T1000 (cell line): ENCODE measurements around the gene ASB7.

Source experiments
- DNase-seq: peaks from one replicate; lab custom pipeline; 2025; ENCODE audit warnings: mixed read lengths; lab: John Stamatoyannopoulos, UW

The ASB7 gene

DNA sequence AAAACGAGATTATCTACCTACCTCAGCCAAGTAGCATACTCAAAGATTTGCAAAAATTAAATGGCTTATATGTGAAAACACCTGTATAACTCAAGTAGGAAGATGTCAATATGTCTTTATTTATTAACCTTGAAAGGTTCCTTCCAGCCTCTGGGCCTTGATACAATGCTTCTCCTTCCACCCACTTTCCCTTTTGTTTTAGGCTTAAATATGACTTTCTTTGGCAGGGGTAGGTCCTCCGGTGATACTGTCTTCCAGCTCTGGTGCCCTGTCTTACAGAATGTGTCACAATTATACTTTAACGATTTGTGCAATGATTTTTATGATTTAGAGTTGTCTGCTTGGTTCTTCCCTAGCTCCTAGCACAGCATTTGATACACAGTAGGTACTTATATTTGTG lies 4.5 kb upstream of the ASB7 start:
- DNase-seq = no peak

DNA sequence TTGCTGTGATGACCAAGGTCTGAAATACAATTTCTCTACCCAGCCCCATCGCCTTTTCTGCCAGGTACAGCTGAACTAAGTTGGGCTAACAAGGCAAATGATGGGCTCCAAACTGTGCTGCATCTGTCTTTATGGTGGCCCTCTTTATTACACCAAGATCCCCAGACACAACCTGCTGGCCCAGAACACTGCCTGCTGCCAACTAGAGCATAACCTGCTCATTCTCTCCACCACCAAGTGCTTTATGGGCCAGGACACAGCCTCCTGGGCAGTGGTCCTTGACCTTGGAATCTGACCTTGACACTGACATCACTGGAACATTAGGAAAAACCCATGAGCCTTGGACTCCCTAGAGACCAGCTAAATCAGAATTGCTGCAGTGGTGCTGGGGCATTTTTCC lies 3.7 kb upstream of the ASB7 start:
- DNase-seq = no peak

GRCh38 chr15:100601163-100601562 lies 1.2 kb upstream of the ASB7 start:
- no peak for DNase-seq

DNA sequence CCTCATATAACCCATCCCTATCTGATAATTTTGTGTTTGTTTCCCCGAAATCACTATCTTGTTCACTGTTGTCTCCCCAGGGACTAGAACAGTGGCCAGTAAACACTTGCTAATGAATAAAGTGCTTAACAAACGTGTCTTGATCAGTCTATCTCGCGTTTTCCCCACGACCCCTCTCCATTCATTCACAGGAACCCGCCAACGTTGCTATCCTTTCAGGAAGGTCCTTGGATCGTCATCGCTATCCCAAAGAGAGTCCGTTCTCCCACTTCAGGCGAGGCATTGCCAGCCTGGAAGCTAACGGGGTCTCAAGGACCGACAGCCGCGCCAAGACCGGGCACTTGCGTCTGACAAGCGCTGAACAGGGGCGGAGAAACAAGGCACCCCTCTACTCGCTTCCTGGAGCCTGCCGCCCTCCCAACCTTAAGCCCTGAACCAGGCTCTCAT lies 749 bp upstream of the ASB7 start:
- DNase-seq = no peak

DNA sequence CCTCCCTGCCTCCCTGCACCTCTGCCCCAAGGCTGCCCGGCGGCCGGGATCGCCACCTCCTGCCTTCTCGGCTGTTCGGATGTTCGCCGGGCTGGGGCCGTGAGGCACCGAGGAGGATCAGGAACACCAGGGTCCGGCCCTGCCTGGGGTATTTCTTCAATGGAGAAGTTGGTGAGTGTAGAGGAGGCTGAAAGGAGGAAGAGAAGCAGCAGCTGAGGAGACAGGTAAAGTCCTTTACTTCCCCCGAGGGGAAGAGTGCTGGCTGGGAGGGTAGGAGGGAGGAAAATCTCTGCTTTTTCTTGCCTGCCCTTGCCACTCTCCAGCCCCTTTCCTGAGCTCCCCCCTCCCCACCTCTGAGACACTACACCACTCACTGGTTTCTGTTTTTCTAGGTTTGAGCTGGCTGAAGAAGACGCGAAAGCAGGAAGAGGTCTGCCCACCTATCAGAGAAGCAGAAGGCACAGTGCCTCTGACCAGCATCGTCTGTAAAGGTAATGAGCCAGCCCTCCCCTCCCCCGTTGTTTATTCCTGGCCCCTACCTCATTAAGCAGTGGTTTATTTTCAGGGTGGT lies 519 bp downstream of the ASB7 start:
- no peak for DNase-seq

GRCh38 chr15:100612539-100612938 lies 10.2 kb downstream of the ASB7 start:
- no peak for DNase-seq

DNA sequence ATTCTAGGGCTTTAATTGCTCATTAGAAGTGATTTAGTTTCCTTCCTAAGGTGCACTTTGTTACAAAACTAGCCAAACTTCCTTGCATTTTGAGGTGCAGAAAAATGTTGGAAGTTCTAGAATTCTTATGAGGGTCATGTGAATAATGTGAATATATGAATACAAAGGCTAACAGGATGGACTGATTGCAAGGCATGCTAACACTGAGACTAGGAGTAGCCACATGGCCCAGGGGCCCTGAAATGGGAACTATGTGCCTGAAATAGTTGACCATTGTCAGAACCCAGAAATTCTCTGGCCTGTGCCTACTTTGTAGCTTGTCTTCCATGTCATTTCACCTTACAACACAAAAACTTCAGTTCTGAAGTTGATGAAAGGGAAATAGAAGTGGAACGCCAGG lies 10.8 kb downstream of the ASB7 start:
- DNase-seq = no peak

DNA sequence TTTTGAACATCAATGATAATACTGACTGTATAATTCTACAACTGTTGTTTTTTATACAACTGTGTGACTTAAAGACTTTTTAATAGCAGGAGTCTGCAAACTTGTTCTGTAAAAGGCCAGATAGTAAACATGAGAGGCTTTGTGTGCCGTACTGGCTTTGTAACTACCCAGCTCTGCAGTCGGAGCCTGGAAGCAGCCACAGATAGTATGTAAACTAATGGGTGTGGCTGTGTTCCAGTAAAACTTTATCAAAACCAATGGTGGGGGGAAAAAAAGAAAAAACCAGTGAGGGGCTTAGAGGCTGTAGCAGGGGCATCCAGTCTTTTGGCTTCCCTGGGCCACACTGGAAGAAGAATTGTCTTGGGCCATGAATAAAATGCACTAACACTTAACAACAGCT lies 11.9 kb downstream of the ASB7 start:
- no peak for DNase-seq

- no peak for DNase-seq
Measured at GRCh38 chr15:100614918-100615317, 12.5 kb downstream of the ASB7 start.

- DNase-seq = no peak
Measured at GRCh38 chr15:100615801-100616200, 13.4 kb downstream of the ASB7 start.

DNA sequence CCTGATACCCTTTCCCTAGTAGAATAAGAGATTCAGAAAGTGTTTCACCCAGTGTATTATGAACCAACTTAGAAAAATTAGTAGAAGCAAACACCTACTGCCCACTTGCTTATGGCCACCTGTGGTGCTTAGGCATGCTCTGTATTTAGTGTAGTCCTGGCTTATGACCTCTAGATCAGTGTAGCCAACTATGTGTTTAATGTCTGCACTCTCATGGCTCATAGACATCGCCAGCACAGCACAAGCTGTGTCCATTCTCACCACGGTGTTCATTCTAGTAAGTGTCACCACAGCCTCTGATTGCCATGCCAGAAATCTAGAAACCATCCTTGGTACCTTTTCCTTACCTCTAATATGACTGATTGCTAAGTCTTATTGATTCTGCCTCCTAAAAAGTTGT lies 14.3 kb downstream of the ASB7 start:
- DNase-seq = no peak

- no peak for DNase-seq
Measured at GRCh38 chr15:100623301-100623700, 20.9 kb downstream of the ASB7 start.

GRCh38 chr15:100627789-100628395 lies 25.5 kb downstream of the ASB7 start:
- peak; percentile 30 for DNase-seq

- DNase-seq = no peak
Measured at GRCh38 chr15:100628746-100629145, 26.4 kb downstream of the ASB7 start.

- DNase-seq = no peak
Measured at GRCh38 chr15:100631831-100632230, 29.4 kb downstream of the ASB7 start.

DNA sequence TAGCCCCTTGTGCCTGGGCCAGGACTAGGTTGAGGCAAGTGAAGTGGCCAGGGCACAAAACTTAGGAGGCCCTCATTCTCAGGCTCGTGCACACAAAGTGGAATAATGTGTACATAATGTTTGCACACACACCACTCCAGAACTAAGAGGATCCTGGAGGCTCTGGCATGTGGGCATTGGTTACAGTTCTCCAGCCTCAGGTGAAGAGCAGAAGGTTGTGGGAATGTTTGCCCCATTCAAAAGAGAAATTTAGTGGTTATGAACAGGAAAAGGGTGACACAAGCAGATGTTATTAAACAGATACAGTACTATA lies 31.3 kb downstream of the ASB7 start:
- DNase-seq = no peak

GRCh38 chr15:100635406-100636071 lies 33.1 kb downstream of the ASB7 start:
- no peak for DNase-seq

DNA sequence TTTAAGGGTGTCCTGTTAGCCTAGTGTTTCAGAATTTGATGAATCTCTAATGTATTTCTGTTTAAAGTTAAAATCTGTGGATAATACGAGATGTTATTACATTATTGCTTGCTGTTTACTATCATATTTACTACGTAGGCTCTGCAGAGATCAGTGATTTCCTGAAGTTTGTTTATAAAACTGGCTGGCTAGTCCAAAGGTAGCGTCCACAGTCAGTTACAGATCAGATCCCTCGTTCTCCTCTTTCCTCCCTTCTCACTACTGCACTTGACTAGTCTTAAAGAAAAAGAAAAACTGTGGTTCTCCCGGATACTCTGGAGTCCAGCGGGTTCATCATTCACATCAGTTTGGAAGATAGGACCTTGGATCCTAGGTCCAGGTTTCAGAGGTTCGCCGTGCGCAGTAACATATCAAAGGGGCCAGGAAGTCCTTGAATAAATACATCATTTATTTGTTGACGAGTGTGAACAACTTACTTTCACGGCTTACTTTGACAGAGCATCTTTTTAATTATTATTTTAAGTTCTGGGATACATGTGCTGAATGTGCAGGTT lies 35.9 kb downstream of the ASB7 start:
- no peak for DNase-seq

- no peak for DNase-seq
Measured at GRCh38 chr15:100642213-100642949, 40.0 kb downstream of the ASB7 start.

GRCh38 chr15:100642950-100643338 lies 40.6 kb downstream of the ASB7 start:
- DNase-seq = no peak

DNA sequence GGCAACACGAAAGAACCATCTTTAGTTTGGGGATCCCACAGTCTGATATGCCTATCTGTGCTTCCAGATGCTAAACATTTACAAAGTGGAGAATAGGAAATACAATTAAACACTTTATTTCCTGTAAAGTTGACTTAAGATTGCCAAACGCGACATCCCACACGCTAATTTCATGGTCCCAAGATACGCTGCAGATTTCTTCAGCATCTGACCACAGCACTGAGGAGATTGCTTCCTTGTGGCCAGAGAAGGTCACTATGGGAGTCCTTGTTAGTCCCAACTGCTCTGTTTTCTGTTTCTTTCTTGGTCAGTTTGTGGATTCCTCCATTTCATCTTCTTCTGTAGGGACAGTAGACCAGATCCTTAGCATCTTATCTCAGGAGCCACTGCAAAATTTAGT lies 43.3 kb downstream of the ASB7 start:
- no peak for DNase-seq

DNA sequence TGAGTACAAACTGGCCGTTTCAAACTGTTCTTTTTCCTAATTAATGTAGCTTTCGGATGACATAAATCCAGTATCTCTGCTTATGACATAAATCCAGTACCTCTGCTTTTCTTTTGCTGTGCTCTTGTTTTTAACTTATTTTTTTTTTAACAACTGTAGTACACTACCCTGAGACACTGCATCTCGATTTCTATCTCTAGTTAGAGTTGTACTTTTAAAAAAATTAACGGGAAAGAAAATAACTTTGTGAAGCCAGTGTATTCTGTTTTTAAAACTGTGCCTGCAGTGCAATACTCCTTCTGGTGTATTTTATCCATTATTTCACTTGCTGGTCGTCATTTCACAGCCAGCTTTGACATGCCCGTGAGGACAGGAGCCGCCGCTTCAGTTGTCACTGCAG lies 46.6 kb downstream of the ASB7 start:
- no peak for DNase-seq

- DNase-seq = no peak
Measured at GRCh38 chr15:100650685-100651084, 48.3 kb downstream of the ASB7 start.
